ENCODE measurements around the gene RARB.

DNA sequence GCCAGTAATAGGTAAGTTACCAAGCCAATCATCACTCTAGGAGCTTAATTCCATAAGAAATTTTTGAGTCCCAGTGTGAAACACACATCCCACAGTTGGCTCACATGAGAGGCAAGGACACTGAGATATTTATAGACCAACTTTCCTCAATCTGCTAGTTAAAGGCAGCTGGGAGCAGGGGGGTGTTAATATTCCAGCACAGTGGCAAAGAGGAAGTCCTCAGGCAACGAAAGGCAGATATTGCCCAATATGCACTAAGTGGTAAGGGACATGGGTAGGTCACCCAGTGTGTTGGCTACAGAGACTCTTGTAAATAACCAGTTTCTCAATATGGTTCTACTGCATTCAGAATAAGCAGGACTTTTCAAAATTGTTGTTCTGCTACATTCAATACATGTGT is 175.6 kb downstream of the RARB start:
- TF ChIP-seq, protein P1, sequence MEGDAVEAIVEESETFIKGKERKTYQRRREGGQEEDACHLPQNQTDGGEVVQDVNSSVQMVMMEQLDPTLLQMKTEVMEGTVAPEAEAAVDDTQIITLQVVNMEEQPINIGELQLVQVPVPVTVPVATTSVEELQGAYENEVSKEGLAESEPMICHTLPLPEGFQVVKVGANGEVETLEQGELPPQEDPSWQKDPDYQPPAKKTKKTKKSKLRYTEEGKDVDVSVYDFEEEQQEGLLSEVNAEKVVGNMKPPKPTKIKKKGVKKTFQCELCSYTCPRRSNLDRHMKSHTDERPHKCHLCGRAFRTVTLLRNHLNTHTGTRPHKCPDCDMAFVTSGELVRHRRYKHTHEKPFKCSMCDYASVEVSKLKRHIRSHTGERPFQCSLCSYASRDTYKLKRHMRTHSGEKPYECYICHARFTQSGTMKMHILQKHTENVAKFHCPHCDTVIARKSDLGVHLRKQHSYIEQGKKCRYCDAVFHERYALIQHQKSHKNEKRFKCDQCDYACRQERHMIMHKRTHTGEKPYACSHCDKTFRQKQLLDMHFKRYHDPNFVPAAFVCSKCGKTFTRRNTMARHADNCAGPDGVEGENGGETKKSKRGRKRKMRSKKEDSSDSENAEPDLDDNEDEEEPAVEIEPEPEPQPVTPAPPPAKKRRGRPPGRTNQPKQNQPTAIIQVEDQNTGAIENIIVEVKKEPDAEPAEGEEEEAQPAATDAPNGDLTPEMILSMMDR (IDR thresholded peaks at IDR 0.05; ENCODE audit: low read length), result no peak
- TF ChIP-seq EZH2 (IDR thresholded peaks at IDR 0.05; ENCODE audit: borderline replicate concordance, low read length), result no peak
